Measurements from ENCODE around the gene TSC2.

GRCh38 chr16:2061023-2061422 lies 13.2 kb downstream of the TSC2 start:
- TF ChIP-seq, protein P1, sequence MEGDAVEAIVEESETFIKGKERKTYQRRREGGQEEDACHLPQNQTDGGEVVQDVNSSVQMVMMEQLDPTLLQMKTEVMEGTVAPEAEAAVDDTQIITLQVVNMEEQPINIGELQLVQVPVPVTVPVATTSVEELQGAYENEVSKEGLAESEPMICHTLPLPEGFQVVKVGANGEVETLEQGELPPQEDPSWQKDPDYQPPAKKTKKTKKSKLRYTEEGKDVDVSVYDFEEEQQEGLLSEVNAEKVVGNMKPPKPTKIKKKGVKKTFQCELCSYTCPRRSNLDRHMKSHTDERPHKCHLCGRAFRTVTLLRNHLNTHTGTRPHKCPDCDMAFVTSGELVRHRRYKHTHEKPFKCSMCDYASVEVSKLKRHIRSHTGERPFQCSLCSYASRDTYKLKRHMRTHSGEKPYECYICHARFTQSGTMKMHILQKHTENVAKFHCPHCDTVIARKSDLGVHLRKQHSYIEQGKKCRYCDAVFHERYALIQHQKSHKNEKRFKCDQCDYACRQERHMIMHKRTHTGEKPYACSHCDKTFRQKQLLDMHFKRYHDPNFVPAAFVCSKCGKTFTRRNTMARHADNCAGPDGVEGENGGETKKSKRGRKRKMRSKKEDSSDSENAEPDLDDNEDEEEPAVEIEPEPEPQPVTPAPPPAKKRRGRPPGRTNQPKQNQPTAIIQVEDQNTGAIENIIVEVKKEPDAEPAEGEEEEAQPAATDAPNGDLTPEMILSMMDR (IDR thresholded peaks at IDR 0.05): no peak
- TF ChIP-seq POLR2A (IDR thresholded peaks at IDR 0.05): no peak
- TF ChIP-seq POLR2AphosphoS5 (IDR thresholded peaks at IDR 0.05): no peak
